ENCODE measurements around the gene NRXN3. TPM values are rescaled to one million over a fixed set of nuclear protein-coding genes. Genes with fewer than 3 reads are reported as not detected.

The NRXN3 gene
- total RNA-seq, 2 experiments from 2014 or later, result not detected

GRCh38 chr14:79551523-79551922 lies 1381.3 kb downstream of the NRXN3 start:
- H3K9me2 ChIP-seq (ENCODE audit: insufficient read depth, low read length), result no peaks in the 10 kb centered on the region
- H3K4me1 ChIP-seq (ENCODE audit: insufficient read depth, low read length, poor library complexity, severe bottlenecking), result no peaks in the 10 kb centered on the region
- CTCF ChIA-PET (ENCODE audit: unreplicated experiment), result no interaction called here
- H3K36me3 ChIP-seq (ENCODE audit: insufficient read depth, low read length), result no peaks in the 10 kb centered on the region
- POLR2A ChIA-PET, result no interaction called here
- H3K27ac ChIP-seq (ENCODE audit: low read depth, low read length, poor library complexity, severe bottlenecking), result no peak overlapping the region
- no peaks in the 10 kb centered on the region for H3K79me2 ChIP-seq (ENCODE audit: insufficient read depth, low read depth, low read length)
- no peaks in the 10 kb centered on the region for H3K9me3 ChIP-seq (ENCODE audit: low read length)
- no peaks in the 10 kb centered on the region for H4K20me1 ChIP-seq (ENCODE audit: insufficient read depth, low read length)
- no TSS peak for BruUV-seq (replicated peaks)
- DNase-seq (ENCODE audit: low spot score), result no peak
- no peak overlapping the region for H3K4me3 ChIP-seq (ENCODE audit: low read depth, low read length, poor library complexity, severe bottlenecking)
- TF ChIP-seq CTCF (conservative IDR thresholded peaks at IDR 0.05; ENCODE audit: low read length) (no peak), EZH2phosphoT487 (IDR thresholded peaks at IDR 0.05; ENCODE audit: borderline replicate concordance, low read depth, low read length) (no peak)
- no peak overlapping the region for H2AFZ ChIP-seq (ENCODE audit: low read length)
- H3K4me2 ChIP-seq (ENCODE audit: low read length), result no peak overlapping the region
- intact Hi-C loops (cut with micrococcal nuclease; ENCODE audit: unreplicated experiment), result no loop called here

- H4K20me1 ChIP-seq (ENCODE audit: insufficient read depth, low read length), result no peaks in the 10 kb centered on the region
- ChIA-PET CTCF (ENCODE audit: unreplicated experiment) (no interaction called here), POLR2A (no interaction called here)
- no peak overlapping the region for H3K27ac ChIP-seq (ENCODE audit: low read depth, low read length, poor library complexity, severe bottlenecking)
- TF ChIP-seq EZH2phosphoT487 (IDR thresholded peaks at IDR 0.05; ENCODE audit: borderline replicate concordance, low read depth, low read length), result no peak
- no peaks in the 10 kb centered on the region for H3K36me3 ChIP-seq (ENCODE audit: insufficient read depth, low read length)
- no peaks in the 10 kb centered on the region for H3K4me1 ChIP-seq (ENCODE audit: insufficient read depth, low read length, poor library complexity, severe bottlenecking)
- BruUV-seq (replicated peaks), result no TSS peak
- H3K9me3 ChIP-seq (ENCODE audit: low read length), result no peaks in the 10 kb centered on the region
- DNase-seq (ENCODE audit: low spot score), result no peak
- no peak overlapping the region for H3K4me2 ChIP-seq (ENCODE audit: low read length)
- H2AFZ ChIP-seq (ENCODE audit: low read length), result no peak overlapping the region
- H3K4me3 ChIP-seq (ENCODE audit: low read depth, low read length, poor library complexity, severe bottlenecking), result no peak overlapping the region
- H3K9me2 ChIP-seq (ENCODE audit: insufficient read depth, low read length), result no peaks in the 10 kb centered on the region
- H3K79me2 ChIP-seq (ENCODE audit: insufficient read depth, low read depth, low read length), result no peaks in the 10 kb centered on the region
- intact Hi-C loops (cut with micrococcal nuclease; ENCODE audit: unreplicated experiment), result no loop called here
Observed at GRCh38 chr14:79552778-79553177, 1382.6 kb downstream of the NRXN3 start.

- Histone ChIP-seq H3K27ac (ENCODE audit: low read depth, low read length, poor library complexity, severe bottlenecking) (no peak overlapping the region), H3K4me3 (ENCODE audit: low read depth, low read length, poor library complexity, severe bottlenecking) (no peak overlapping the region)
- CTCF ChIA-PET (ENCODE audit: unreplicated experiment), result no interaction called here
Observed at GRCh38 chr14:79554816-79555215, 1384.6 kb downstream of the NRXN3 start.

More at GRCh38 chr14:79554816-79555215, 1384.6 kb downstream of the NRXN3 start:
- Histone ChIP-seq H2AFZ (ENCODE audit: low read length) (no peak overlapping the region), H3K9me2 (ENCODE audit: insufficient read depth, low read length) (no peaks in the 10 kb centered on the region), H3K4me1 (ENCODE audit: insufficient read depth, low read length, poor library complexity, severe bottlenecking) (no peaks in the 10 kb centered on the region), H3K36me3 (ENCODE audit: insufficient read depth, low read length) (no peaks in the 10 kb centered on the region), H3K4me2 (ENCODE audit: low read length) (no peak overlapping the region), H4K20me1 (ENCODE audit: insufficient read depth, low read length) (no peaks in the 10 kb centered on the region), H3K9me3 (ENCODE audit: low read length) (no peaks in the 10 kb centered on the region), H3K79me2 (ENCODE audit: insufficient read depth, low read depth, low read length) (no peaks in the 10 kb centered on the region)
- intact Hi-C loops (cut with micrococcal nuclease; ENCODE audit: unreplicated experiment), result no loop called here
- no peak for TF ChIP-seq EZH2phosphoT487 (IDR thresholded peaks at IDR 0.05; ENCODE audit: borderline replicate concordance, low read depth, low read length)
- no peak for TF ChIP-seq CTCF (conservative IDR thresholded peaks at IDR 0.05; ENCODE audit: low read length)
- no TSS peak for BruUV-seq (replicated peaks)
- DNase-seq (ENCODE audit: low spot score), result no peak
- POLR2A ChIA-PET, result no interaction called here
